Neural progenitor cell (in vitro differentiated cells): ENCODE measurements around the gene USP27X.

Experiments
- CTCF ChIP-seq: fragments of 200-600 bp; sonication (generic); IDR thresholded peaks from 2 replicates; pipeline ENCODE4 v1.5.1; 2017; ENCODE audit warnings: antibody characterized with exemption, mild to moderate bottlenecking
- EZH2 ChIP-seq: fragments of 200-600 bp; sonication (generic); IDR thresholded peaks from 2 replicates; pipeline ENCODE4 v1.6.1; 2017; ENCODE audit warnings: antibody characterized with exemption, mild to moderate bottlenecking, moderate library complexity
- EZH2phosphoT487 ChIP-seq: fragments of 200-600 bp; sonication (generic); IDR thresholded peaks from 2 replicates; pipeline ENCODE4 v1.6.1; 2017; ENCODE audit warnings: antibody characterized with exemption

GRCh38 chrX:49922291-49923241, 43.3 kb downstream of the USP27X start, which contains the start of gene CLCN5:
- no peak for TF ChIP-seq EZH2
- TF ChIP-seq CTCF, result no peak
- no peak for TF ChIP-seq EZH2phosphoT487
